K562 (cell line): ENCODE data around the gene AQP2.

Experiments
- CREB1 ChIP-seq, 2 experiments: sonication (generic) in 1 of 2; formaldehyde crosslinking in 1 of 2; IDR thresholded peaks; 2 replicates each; pipeline versions ENCODE4 v1.6.1 to v1.8.0; 2012 to 2022; ENCODE audit warnings: inconsistent platforms in 1 of 2, mild to moderate bottlenecking in 1 of 2, missing genetic modification reagents in 1 of 2, moderate library complexity in 1 of 2
- FOXK1 ChIP-seq: sonication (generic); formaldehyde crosslinking; IDR thresholded peaks from 2 replicates; pipeline ENCODE4 v1.8.0; 2022; ENCODE audit warnings: missing genetic modification reagents, mild to moderate bottlenecking, borderline replicate concordance
- MTA3 ChIP-seq: fragments of 450-650 bp; formaldehyde crosslinking; IDR thresholded peaks from 2 replicates; pipeline ENCODE4 v1.6.1; 2017; ENCODE audit warnings: mild to moderate bottlenecking, borderline replicate concordance
- SMAD1 ChIP-seq: fragments of 150-350 bp; IDR thresholded peaks from 2 replicates; pipeline ENCODE4 v1.6.1; 2014; ENCODE audit warnings: low read length, low read depth; ENCODE audit not compliant: partially characterized antibody
- ZFP30 ChIP-seq: fragments of 250-450 bp; sonication (Bioruptor Pico); IDR thresholded peaks from 2 replicates; pipeline ENCODE4 v1.8.0; 2022; ENCODE audit warnings: moderate library complexity, mild to moderate bottlenecking, inconsistent platforms, borderline replicate concordance
- TF ChIP-seq, protein P1 (sequence below), 2 experiments: fragments of 450-650 bp in 1 of 2; sonication (generic) in 1 of 2; formaldehyde crosslinking in 1 of 2; IDR thresholded peaks in 1 of 2; conservative IDR thresholded peaks in 1 of 2; 2 replicates each; pipeline versions ENCODE4 v1.6.1 to v1.8.1; 2016 to 2023; ENCODE audit warnings: mild to moderate bottlenecking in 2 of 2, moderate library complexity in 2 of 2, inconsistent platforms in 1 of 2, missing genetic modification reagents in 1 of 2

DNA sequence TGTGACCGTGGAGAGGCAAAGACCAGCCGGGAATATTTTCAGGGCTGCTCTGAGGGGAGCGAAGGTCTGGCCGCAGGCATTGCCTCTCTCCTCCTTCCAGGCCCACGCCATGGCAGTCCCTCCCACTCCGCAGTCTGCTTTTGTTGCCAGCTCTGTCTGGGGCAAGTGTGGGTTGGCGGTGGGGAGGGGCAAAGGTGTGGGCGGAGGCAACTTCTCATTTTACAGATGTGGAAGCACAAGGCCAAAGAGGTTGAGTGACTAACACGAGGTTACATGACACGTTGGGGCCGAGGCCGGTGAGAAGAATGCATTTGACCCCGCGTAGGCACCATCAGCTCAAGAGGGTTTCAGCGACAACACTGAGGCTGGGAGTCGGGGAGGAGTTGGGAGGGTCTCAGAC is 40.7 kb upstream of the AQP2 start:
- TF ChIP-seq, protein P1, sequence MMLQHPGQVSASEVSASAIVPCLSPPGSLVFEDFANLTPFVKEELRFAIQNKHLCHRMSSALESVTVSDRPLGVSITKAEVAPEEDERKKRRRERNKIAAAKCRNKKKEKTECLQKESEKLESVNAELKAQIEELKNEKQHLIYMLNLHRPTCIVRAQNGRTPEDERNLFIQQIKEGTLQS (IDR thresholded peaks at IDR 0.05), result no peak
- TF ChIP-seq, protein P1 (CRISPR knock-in tag; conservative IDR thresholded peaks at IDR 0.05), result no peak
- TF ChIP-seq SMAD1, result no peak
- TF ChIP-seq MTA3, result no peak
- no peak for TF ChIP-seq FOXK1 (CRISPR knock-in tag)
- no peak for TF ChIP-seq CREB1 (IDR thresholded peaks at IDR 0.05)
- TF ChIP-seq CREB1 (CRISPR knock-in tag; IDR thresholded peaks at IDR 0.05), result peak; percentile 38; the same call in 1 of the 2 replicates
- TF ChIP-seq ZFP30, result no peak
